Spleen (tissue), 7 donors: ENCODE data around the gene ARHGEF7.

Experiments used
- POLR2A ChIP-seq, 3 donors: fragments of 450-650 bp; IDR thresholded peaks; one replicate each; pipeline ENCODE4 v1.5.1; 2017; ENCODE audit warnings: antibody characterized with exemption in 3 of 3, mild to moderate bottlenecking in 1 of 3
- POLR2AphosphoS5 ChIP-seq, 3 donors: sonication (generic); formaldehyde crosslinking; IDR thresholded peaks; one replicate each; pipeline ENCODE4 v1.5.1; 2017; ENCODE audit warnings: antibody characterized with exemption in 3 of 3
- TF ChIP-seq, protein P1 (sequence below), 11 experiments: fragments of 200-600 bp in 7 of 11; fragments of 450-650 bp in 4 of 11; sonication (generic) in 4 of 11; IDR thresholded peaks in 8 of 11; conservative IDR thresholded peaks in 3 of 11; 1 replicate in 7 of 11; 2 replicates in 4 of 11; pipeline versions ENCODE4 v1.4.0 to v1.8.0; 2016 to 2021; ENCODE audit warnings: antibody characterized with exemption in 11 of 11, inconsistent platforms in 4 of 11, mild to moderate bottlenecking in 1 of 11
- donor health status: DM: no; HTN: no; CAD: no; lungs with moderate emphysema.
- donor health status: DM: no; HTN: no; CAD: no.
- donor health status: DM: no; HTN: no; CAD: no.

DNA sequence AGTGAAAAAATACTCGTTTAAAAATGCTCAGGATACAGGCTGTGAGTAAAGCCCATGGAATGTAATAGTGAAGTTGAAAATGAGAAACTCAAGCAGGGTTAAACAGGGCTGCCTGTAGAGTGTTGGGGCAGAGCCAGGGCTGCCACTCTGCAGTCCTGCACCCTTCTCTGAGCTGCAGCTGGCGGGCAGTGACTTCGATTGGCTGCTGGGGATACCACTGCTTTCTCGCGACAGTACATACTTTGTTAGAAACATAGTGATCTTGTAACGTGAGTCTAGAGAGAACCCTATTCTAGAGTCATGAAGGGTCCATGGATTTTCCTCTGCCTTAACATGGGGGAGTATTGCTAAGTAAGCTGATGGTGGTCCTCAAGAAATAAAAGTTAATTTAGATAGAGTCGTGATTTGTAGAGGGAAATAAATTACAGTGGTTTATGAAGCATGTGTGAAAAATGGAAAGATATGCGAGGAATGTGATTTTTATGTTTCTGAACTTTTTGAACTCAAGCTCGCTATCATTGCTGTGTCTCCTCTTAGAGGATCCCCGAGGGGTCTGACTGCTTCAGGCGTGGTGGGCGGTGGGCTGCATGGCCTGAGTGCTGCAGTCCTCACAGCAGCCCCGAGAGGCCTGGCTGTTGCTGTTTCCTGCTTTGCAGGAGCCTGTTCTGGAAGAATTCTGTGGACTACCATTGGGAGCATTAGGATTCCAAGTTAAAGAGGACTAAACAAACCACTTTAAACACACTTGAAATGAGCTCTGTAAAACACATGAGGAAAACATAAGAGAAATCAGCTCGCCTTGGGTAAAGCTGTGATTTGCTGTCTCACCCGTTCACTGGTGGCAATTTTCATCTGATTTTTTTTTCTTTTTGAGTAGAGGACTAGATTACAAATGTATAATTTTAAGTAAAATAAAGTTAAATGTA is 95.7 kb downstream of the ARHGEF7 start:
- TF ChIP-seq, protein P1, sequence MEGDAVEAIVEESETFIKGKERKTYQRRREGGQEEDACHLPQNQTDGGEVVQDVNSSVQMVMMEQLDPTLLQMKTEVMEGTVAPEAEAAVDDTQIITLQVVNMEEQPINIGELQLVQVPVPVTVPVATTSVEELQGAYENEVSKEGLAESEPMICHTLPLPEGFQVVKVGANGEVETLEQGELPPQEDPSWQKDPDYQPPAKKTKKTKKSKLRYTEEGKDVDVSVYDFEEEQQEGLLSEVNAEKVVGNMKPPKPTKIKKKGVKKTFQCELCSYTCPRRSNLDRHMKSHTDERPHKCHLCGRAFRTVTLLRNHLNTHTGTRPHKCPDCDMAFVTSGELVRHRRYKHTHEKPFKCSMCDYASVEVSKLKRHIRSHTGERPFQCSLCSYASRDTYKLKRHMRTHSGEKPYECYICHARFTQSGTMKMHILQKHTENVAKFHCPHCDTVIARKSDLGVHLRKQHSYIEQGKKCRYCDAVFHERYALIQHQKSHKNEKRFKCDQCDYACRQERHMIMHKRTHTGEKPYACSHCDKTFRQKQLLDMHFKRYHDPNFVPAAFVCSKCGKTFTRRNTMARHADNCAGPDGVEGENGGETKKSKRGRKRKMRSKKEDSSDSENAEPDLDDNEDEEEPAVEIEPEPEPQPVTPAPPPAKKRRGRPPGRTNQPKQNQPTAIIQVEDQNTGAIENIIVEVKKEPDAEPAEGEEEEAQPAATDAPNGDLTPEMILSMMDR (IDR thresholded peaks at IDR 0.05 in 8 of 11, conservative IDR thresholded peaks at IDR 0.05 in 3 of 11), result no peak
- TF ChIP-seq POLR2AphosphoS5 (IDR thresholded peaks at IDR 0.05) (peak in 1 of 3 donors; percentile 35), POLR2A (IDR thresholded peaks at IDR 0.05) (no peak)
